Measurements from ENCODE around the gene SOCS7.

SOCS7 gene

GRCh38 chr17:38353086-38353604, 1.5 kb downstream of the SOCS7 start:
- DNase-seq (ENCODE audit: low read depth, low spot score), result no peak
- in situ Hi-C loops (cut with HindIII; ENCODE audit: low sequenced_read_pairs), result no loop called here
- H3K4me3 ChIP-seq (ENCODE audit: low read depth, low read length), result peak overlapping the region; percentile 72
- TF ChIP-seq CTCF (IDR thresholded peaks at IDR 0.05; ENCODE audit: low read depth, low read length), result no peak

DNA sequence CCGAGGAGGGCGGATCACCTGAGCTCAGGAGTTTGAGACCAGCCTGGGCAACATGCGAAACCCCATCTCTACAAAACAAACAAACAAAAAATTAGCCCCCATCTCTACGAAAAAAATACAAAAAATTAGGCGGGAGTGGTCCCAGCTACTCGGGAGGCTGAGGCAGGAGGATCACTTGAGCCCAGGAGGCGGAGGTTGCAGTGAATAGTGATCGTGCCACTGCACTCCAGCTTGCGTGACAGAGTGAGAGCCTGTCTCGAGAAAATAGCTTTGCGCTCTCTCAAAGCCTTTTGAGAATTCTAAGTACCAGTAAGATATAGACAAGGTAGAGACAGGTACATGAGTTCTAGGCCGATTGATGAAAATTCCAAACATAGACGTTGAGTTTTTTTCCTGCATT, 2.0 kb downstream of the SOCS7 start:
- H3K4me3 ChIP-seq (ENCODE audit: low read depth, low read length), result no peak overlapping the region
- no peak for DNase-seq (ENCODE audit: low read depth, low spot score)
- no peak for TF ChIP-seq CTCF (IDR thresholded peaks at IDR 0.05; ENCODE audit: low read depth, low read length)
- in situ Hi-C loops (cut with HindIII; ENCODE audit: low sequenced_read_pairs), result no loop called here

- no peak for TF ChIP-seq CTCF (IDR thresholded peaks at IDR 0.05; ENCODE audit: low read depth, low read length)
- no peak overlapping the region for H3K4me3 ChIP-seq (ENCODE audit: low read depth, low read length)
- DNase-seq (ENCODE audit: low read depth, low spot score), result no peak
- in situ Hi-C loops (cut with HindIII; ENCODE audit: low sequenced_read_pairs), result no loop called here
Observed at GRCh38 chr17:38354466-38354865, 2.8 kb downstream of the SOCS7 start.

- H3K4me3 ChIP-seq (ENCODE audit: low read depth, low read length), result no peak overlapping the region
- DNase-seq (ENCODE audit: low read depth, low spot score), result no peak
- in situ Hi-C loops (cut with HindIII; ENCODE audit: low sequenced_read_pairs), result no loop called here
- TF ChIP-seq CTCF (IDR thresholded peaks at IDR 0.05; ENCODE audit: low read depth, low read length), result no peak
Observed at GRCh38 chr17:38355251-38355650, 3.6 kb downstream of the SOCS7 start.

GRCh38 chr17:38357486-38358123, 6.0 kb downstream of the SOCS7 start:
- H3K4me3 ChIP-seq (ENCODE audit: low read depth, low read length), result no peak overlapping the region
- no peak for TF ChIP-seq CTCF (IDR thresholded peaks at IDR 0.05; ENCODE audit: low read depth, low read length)
- DNase-seq (ENCODE audit: low read depth, low spot score), result no peak
- in situ Hi-C loops (cut with HindIII; ENCODE audit: low sequenced_read_pairs), result no loop called here

GRCh38 chr17:38358586-38359513, 7.2 kb downstream of the SOCS7 start:
- DNase-seq (ENCODE audit: low read depth, low spot score), result no peak
- H3K4me3 ChIP-seq (ENCODE audit: low read depth, low read length), result no peak overlapping the region
- in situ Hi-C loops (cut with HindIII; ENCODE audit: low sequenced_read_pairs), result no loop called here
- TF ChIP-seq CTCF (IDR thresholded peaks at IDR 0.05; ENCODE audit: low read depth, low read length), result no peak
